ENCODE data around the gene RNF125.
A peak's percentile ranks its signal among the peaks of the same experiment; 100 is the strongest.

DNA sequence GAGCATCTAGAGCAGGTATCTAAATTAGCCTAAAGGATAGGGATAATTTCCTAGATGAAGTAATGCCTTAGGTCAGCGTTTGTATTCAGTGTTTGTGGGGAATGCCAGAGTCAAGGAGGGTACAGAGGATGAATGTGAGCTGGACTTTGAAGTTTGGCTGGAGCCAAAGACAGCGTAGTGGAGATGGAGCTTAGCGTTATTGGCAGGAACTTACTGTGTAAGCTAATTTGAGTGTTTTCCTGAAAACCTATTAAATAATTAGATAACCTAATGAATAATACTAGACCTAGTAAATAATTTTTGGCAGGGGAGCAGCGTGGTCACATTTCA lies 77.2 kb downstream of the RNF125 start:
- TF ChIP-seq YY1 (IDR thresholded peaks at IDR 0.05) (no peak), RAD21 (IDR thresholded peaks at IDR 0.05) (peak in 1 of 2 donors; percentile 25), REST (IDR thresholded peaks at IDR 0.05) (no peak), ATF3 (IDR thresholded peaks at IDR 0.05) (no peak), RXRA (IDR thresholded peaks at IDR 0.05) (peak; percentile 47 to 49), SP1 (IDR thresholded peaks at IDR 0.05) (peak; percentile 74), JUND (IDR thresholded peaks at IDR 0.05) (peak in 1 of 2 donors; percentile 60), EGR1 (IDR thresholded peaks at IDR 0.05; ENCODE audit: low read depth in 2 of 2) (no peak), HNF4G (IDR thresholded peaks at IDR 0.05) (peak; percentile 82), NR2F2 (IDR thresholded peaks at IDR 0.05) (no peak)
- TF ChIP-seq, protein P1, sequence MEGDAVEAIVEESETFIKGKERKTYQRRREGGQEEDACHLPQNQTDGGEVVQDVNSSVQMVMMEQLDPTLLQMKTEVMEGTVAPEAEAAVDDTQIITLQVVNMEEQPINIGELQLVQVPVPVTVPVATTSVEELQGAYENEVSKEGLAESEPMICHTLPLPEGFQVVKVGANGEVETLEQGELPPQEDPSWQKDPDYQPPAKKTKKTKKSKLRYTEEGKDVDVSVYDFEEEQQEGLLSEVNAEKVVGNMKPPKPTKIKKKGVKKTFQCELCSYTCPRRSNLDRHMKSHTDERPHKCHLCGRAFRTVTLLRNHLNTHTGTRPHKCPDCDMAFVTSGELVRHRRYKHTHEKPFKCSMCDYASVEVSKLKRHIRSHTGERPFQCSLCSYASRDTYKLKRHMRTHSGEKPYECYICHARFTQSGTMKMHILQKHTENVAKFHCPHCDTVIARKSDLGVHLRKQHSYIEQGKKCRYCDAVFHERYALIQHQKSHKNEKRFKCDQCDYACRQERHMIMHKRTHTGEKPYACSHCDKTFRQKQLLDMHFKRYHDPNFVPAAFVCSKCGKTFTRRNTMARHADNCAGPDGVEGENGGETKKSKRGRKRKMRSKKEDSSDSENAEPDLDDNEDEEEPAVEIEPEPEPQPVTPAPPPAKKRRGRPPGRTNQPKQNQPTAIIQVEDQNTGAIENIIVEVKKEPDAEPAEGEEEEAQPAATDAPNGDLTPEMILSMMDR (IDR thresholded peaks at IDR 0.05; ENCODE audit: low read depth, low read length, missing input control): no peak
- TF ChIP-seq, protein P2, sequence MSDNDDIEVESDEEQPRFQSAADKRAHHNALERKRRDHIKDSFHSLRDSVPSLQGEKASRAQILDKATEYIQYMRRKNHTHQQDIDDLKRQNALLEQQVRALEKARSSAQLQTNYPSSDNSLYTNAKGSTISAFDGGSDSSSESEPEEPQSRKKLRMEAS (IDR thresholded peaks at IDR 0.05): no peak
